Measurements from ENCODE around the gene MESP2. TPM values are rescaled to one million over a fixed set of nuclear protein-coding genes. Genes with fewer than 3 reads are reported as not detected.
A peak's percentile ranks its signal among the peaks of the same experiment; 100 is the strongest.

The MESP2 gene
- total RNA-seq, 1 donor from 2014 or later = 0.51 TPM

DNA sequence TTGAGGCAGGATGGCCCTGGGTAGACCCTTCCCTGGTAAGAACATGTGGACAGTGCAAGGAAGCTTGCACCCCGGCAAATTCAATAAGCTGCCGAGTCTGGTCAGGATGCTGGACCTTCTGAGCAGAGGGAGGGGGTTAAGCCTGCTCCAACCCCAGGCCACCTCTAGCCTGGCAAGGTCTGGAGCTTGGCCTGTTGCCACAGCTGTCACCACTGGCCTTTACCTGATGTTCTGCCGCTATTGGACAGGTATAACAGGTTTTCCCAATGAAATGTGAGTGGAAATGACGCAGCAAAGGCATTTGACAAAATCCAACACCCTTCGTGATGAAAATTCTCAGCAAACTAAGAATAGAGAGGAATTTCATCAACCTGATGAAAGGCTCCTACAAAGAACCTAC, 24.4 kb upstream of the MESP2 start:
- DNase-seq (ENCODE audit: missing footprints) (no peak), ATAC-seq (no peak)
- intact Hi-C loops (cut with DNase I) = loop anchor here (2.0 to 5.0 kb wide), 2 partner anchors 76 to 105 kb away; no protein-coding TSS in a partner anchor

DNA sequence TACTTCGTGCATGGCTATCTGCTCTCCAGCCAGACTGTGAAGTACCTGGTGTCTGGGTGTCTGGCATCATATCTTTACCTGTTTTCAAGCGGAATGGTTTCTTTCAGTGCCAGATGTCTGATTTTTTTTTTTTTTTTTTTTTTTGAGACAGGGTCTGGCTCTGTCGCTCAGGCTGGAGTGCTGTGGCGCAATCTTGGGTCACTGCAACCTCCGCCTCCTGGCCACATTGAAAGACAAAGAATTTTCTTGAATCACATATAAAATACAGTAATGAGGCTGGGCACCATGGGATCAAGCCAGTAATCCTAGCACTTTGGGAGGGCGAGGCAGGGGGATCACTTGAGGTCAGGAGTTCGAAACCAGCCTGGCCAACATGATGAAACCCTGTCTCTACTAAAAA, 22.3 kb upstream of the MESP2 start:
- ATAC-seq = no peak
- DNase-seq (ENCODE audit: missing footprints) = no peak
- intact Hi-C loops (cut with DNase I) = loop anchor here (5.0 kb wide), 1 partner anchor 73 kb away; no protein-coding TSS in a partner anchor

DNA sequence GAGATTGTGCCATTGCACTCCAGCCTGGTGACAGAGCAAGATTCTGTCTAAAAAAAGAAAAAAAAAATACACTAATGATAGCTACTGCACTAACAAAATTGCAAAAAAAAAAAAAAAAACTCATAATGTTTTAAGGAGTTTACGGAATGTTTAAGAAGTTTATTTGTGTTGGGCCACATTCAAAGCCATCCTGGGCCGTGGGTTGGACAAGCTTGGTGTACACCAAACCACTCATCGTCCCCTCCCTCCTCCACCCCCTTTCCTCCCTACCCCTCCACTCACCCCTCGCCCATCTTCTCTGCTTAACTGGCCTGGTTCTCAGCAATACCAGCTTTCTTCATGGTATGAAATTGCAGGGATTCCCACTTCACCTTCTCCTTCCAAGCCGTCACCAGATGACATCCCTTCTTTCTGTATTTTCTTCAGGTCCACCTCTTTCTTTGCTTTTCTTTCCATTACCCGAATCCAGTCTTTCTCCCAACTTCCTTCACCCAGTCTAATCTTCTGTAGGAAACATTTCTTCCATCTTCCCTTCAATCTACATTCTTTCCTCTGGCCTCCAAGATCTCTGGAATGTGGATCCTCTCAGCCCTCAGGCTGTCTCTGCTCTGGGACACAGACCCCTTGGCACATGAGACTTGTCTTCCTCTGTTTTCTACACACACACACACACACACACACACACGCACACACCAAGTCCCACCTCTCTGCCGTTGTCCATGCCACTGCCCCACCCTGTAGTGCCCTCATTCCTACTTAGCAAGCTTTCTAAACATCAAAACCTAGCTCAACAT, 21.6 kb upstream of the MESP2 start:
- no peak for ATAC-seq
- intact Hi-C loops (cut with DNase I) = loop anchor here (5.0 kb wide), 1 partner anchor 73 kb away; no protein-coding TSS in a partner anchor
- DNase-seq (ENCODE audit: missing footprints) = no peak

DNA sequence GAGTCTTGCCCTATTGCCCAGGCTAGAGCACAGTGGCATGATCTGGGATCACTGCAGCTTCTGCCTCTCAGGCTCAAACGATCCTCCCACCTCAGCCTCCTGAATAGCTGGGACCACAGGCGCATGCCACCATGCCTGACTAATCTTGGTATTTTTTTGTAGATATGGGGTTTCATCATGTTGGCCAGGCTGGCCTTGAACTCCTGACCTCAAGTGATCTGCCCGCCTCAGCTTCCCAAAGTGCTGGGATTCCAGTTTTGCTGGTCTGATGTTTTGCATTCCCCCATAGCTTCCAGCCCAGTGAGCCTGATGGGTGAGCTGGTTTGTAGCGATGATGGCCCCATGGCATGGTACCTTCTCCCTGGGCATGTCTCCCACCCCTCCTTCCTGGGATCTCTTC, 20.4 kb upstream of the MESP2 start:
- no peak for DNase-seq (ENCODE audit: missing footprints)
- ATAC-seq = no peak
- intact Hi-C loops (cut with DNase I) = no loop called here

DNA sequence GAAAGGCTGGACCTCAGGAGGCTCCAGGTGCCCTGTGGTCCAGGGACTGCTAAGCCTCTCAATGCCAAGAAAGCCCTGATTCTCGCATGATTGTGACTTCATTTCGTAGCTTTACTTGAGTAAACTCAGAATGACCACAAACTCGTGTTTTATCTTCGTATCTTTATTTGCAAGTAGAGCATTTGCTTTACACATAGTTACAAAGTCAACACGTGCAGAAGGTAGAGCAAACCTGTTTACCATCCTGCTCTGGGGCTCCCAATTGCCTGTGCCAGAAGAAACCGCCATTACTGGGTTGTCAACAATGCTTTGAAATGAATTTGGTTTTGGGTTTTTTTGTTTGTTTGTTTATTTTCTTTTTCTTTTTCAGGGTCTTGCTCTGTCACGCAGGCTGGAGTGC, 19.2 kb upstream of the MESP2 start:
- DNase-seq (ENCODE audit: missing footprints) (no peak), ATAC-seq (no peak)
- intact Hi-C loops (cut with DNase I) = no loop called here

DNA sequence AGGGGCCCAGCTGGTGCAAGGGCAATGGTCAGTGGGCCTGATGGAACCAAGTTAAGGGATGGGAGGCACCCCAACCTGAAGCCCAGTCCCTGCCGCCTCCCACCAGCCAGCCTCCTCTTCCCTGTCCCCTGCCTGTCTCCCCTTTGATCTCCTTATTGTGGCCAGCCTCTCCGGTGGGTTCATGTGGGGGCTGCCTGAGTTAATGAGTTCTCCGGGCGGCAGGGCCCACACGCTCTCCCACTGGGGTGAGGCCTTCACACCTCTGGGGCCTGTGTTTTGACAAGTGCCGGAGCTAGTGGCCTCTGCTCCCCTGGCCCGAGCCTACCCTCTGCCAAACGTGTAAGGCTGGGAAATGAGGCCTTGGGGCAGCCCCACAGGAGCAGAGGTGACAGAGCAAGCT, 17.8 kb upstream of the MESP2 start:
- ATAC-seq = no peak
- intact Hi-C loops (cut with DNase I) = no loop called here
- no peak for DNase-seq (ENCODE audit: missing footprints)

DNA sequence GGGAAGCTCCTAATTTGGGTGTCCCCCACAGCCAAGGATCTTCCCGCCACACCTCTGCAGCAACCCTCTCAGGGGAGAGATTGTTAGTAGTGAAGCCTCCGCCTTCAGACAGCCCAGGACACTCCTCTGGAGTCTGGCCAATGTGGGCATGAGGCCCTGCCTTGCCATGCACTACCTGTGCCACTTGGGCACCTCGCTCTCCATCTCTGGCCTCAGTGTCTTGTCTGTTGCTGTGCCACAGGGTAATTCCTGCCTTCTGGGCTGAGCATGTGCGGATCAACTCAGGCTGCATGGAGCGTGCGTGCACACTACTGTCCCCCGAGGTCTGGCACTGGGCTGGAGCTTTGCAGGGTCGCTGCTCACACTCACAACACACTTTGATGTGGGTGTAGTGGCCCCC, 17.2 kb upstream of the MESP2 start:
- DNase-seq (ENCODE audit: missing footprints) = no peak
- no peak for ATAC-seq
- intact Hi-C loops (cut with DNase I) = no loop called here

DNA sequence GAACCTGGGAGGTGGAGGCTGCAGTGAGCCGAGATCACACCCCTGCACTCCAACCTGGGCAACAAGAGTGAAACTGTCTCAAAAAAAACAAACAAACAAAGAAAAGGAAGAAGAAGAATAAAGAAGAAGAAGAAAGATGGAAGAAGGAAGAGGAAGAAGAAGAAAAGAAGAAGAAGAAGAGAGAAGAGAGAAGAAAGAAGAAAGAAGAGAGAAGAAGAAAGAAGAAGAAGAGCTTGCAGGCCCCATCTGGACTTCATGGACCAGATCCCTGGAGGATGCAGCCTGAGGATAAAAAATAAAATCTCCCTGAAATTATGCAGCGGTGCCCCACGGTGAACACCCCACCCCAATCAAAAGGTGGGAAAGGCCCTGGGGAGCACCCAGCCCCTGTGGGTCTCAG, 16.3 kb upstream of the MESP2 start:
- intact Hi-C loops (cut with DNase I) = loop anchor here (1.0 to 5.0 kb wide), 3 partner anchors 115 to 307 kb away; no protein-coding TSS in a partner anchor
- ATAC-seq (no peak), DNase-seq (ENCODE audit: missing footprints) (no peak)

DNA sequence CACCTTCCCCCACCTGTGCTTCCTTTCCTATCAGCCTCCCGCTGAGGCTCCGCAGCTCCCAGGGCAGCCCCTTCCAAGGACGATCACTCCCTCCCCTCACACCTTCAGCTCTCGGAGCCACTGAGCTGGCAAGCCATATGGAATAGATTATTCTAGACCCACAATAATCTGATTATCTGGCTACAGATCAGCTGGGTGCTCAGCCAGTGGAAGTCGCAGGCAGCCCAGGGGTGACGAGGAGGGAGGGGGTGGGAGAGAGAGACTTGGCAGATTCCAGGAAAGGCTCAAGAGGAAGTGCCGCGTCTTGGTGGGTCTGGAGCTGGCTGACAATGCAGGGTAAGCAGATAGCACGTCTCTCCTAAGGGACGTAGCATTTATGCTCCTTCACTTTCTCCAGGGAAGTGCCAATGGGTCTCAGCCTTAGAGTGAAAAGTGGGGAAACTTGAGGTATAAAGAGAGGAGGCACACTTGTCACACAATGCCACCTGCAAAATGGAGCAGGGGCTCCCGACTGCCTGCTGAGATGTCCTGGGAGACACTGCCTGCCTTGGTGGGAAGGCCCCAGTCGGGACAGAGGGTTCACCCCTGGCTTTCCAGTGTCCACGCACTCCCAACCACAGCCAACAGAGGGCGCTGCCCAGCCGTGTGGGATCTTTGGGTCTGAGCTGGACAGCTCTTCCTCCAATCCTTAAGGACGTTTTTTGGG, 15.7 kb upstream of the MESP2 start:
- peak; percentile 90 for ATAC-seq
- peak; percentile 91 for DNase-seq (ENCODE audit: missing footprints)
- intact Hi-C loops (cut with DNase I) = loop anchor here (1.0 to 5.0 kb wide), 3 partner anchors 115 to 307 kb away; no protein-coding TSS in a partner anchor

DNA sequence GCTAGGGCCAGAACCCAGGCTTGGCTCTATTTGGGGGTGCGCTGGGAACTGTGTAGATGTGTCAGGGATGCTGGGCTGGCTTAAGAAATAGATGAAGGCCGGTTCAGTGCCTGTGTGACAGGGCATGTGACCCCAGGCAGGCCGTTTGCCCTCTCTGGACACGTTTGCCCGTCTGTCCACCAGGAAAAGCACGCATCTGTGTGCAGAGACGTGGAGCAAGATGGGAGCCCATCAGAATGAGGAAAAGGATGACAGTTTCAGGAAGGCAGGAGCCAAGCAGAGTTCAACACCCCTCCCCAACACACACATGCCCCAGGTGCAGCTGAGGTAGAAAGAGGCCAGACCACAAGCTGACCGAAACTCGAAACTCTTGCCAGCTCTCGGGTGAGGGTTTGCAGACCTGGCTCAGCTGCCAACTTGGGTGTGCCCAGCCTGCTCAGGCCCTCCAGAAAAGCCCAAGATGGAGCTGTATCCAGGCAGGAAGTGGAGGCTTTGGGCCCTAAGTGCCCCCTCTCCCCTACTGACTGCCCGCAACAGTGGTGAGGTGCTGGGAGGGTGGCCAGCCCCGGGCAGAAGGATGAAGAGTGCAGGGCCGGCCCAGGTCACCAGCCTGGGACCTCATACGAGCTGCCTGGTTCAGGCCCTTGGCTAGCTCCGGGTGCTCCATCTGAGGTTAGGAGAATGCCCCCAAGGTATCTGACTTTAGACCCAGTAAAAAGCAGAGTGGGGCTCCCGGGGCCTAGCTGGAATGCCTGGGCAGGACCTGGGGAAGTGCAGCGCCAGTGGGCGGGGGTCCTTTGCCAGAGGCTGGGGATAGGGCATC, 14.9 kb upstream of the MESP2 start:
- intact Hi-C loops (cut with DNase I) = loop anchor here (5.0 kb wide), 2 partner anchors 211 to 306 kb away; no protein-coding TSS in a partner anchor
- ATAC-seq (no peak), DNase-seq (ENCODE audit: missing footprints) (no peak)

DNA sequence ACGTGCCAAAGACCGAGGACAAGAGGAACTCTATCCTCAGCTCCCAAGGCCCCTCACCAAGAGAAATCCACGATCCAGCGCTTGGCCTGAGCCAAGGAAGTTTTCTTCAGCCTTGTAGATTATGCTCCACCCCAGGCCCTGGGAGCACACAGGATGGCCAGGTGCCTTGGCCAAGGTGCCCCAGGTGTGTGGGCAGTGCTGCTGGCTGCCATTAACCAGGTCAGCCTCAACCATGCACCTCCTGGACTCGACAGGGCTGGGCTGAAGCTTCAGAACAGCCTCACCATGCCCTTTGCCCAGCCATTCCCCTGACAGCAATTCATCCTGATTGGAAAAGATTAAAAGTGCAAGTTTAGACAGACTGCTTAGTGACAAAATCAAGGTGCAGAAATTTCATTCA, 14.2 kb upstream of the MESP2 start:
- intact Hi-C loops (cut with DNase I) = loop anchor here (5.0 kb wide), 2 partner anchors 210 to 305 kb away; no protein-coding TSS in a partner anchor
- ATAC-seq = no peak
- DNase-seq (ENCODE audit: missing footprints) = no peak

DNA sequence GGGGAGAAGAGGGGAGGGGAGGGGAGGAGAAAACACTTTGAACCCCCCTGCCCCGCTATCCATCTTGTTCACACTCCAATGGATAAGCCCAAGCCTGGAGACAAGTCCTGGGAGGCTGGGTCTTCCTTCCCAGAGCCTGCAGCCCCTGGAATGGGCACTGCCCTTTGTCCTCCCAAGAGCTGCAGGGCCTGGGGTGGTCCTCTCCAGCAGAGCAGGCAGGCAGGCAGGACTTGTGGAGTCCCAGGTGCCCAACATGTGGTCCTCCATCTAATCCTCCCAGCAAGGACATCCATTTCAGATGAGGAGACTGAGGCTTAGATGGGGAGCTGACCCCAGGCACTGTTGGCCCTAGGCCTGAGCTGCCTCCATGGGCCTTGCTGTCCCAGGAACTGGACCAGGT, 10.4 kb upstream of the MESP2 start:
- DNase-seq (ENCODE audit: missing footprints) (no peak), ATAC-seq (no peak)
- intact Hi-C loops (cut with DNase I) = no loop called here

DNA sequence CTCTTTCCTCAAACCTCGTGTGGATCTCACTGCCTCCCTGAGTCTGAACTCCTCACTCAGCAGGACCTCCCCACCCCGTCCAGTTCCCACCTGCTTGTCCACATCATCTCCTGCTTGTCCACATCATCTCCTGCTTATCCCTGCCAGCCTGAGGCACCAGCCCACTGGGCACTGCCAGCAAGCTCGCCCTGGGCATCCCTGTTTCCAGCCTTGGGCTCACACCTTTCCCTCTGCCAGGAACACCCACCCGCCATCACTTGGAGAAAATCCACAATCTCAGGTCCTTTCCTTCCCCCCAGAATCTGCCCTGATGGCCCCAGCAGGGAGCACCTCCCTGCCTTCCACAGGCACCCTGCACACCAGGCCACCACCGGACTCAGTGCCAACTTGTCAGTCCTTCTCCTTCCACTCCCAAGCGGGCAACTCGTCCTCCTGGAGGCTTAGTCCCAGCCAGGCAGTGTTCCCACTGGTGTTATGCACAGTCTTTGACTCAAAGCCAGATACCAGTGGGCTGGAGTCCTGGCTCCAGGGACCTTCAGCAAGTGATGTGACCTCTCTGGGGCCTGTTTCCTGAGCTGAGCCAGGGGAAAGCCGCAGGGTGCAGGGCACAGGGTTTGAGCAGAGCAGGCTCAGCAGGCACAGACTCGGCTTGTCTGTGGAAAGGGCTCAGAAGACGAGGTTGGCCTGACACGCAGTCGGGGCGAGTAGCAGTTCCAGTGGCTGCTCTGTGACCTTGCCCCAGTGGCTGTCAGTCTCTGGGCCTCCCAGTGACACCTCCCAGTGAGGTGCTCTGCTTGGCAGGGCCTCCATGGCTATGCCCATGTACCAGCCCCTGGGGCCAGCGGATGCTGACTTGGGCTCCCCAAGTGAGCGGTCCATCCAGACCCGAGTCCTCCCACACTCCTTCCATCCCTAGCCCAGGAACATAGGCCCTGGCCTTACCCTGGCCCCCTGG, 9.5 kb upstream of the MESP2 start:
- DNase-seq (ENCODE audit: missing footprints) (no peak), ATAC-seq (peak; percentile 88)
- intact Hi-C loops (cut with DNase I) = no loop called here

DNA sequence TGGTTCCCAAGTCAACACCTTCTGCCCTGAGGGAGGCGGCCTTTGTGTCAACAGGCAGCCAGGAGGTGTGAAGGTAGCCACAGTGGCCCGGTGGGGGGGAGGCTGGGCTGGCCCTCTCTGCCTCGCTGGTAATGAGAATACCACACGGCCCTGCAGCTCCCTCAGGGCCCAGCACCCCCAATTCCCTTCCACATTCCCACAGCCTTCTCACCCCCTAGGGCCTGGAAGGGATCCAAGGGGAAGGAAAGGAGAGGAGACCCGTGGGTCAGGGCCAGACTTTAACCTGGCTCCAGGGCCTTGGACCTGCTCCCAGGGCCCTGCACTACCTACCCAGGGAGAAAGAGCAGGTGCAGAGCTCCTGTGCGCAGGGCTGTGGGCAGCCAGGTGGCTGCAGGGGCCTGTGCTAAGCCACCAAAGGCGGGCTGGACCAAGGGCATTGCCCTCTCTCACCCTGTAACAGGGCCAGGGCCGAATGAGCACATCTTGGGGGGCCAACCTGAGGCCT, 8.7 kb upstream of the MESP2 start:
- ATAC-seq = no peak
- DNase-seq (ENCODE audit: missing footprints) = no peak
- intact Hi-C loops (cut with DNase I) = no loop called here

DNA sequence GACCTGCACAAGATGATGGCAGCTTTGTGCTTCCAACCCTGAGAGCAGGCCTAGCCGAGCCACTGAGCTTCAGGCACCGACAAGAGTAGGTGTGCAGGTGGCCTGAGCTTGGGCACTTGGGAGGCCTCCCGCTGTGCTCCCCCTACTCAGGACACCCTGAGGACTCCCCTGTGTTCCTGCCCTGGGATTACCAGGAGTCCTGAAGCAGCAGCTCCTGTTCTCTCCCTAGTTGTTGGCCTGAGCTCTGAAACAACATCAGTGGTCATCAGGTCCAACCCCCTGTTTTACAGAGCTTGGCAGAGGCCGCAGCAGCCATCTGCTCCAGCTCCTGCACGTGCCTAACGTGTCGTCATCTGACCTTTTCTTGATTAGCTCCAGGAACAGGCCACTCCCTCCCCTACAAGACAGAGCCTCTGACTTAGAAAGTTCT, 8.0 kb upstream of the MESP2 start:
- intact Hi-C loops (cut with DNase I) = no loop called here
- DNase-seq (ENCODE audit: missing footprints) (peak; percentile 60), ATAC-seq (peak; percentile 63)

DNA sequence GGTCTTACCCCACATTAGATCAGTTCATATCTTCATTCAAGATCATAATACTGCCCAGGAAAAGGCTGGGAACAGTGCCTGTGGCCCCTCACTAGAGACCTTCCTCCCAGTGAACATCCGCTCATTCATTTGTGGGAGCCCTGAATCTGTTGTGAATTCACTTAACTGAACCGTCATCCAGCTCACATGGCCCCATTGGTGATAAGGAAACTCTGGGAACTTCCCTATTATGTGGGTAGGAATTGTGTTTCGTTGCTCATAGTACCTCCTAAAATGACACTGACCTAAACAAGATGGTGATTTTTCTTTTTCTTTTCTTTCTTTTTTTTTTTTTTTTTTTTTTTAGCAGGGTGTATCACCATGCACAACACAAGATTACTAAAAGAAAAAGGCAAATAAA, 6.8 kb upstream of the MESP2 start:
- intact Hi-C loops (cut with DNase I) = no loop called here
- no peak for ATAC-seq

DNA sequence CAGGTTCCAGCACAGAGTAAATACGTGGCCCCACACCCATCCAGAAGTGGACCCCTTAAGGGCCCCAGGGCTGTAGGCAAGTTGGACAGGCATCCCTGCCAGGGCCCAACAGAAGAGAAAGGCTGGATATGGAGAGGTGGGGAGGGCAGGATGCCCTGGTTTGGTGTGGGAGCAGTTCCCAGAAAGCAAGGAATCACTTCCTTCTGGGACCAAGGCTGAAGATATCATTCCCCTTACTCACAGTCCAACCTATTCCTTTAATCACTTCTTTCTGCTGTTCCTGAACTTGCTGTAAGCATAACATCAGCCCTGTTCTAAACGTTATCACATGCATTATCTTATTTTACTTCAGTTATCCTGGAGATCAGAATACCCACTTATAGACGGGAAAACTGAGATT, 6.1 kb upstream of the MESP2 start:
- no peak for ATAC-seq
- intact Hi-C loops (cut with DNase I) = no loop called here
- no peak for DNase-seq (ENCODE audit: missing footprints)

More for the DNA sequence above, 6.8 kb upstream of the MESP2 start:
- no peak for DNase-seq (ENCODE audit: missing footprints)
